HG03558 (cell line): ENCODE measurements around the gene EMC8.
A peak's percentile ranks its signal among the peaks of the same experiment; 100 is the strongest.

Experiments
- ATAC-seq: cut with Tn5 transposase; IDR thresholded peaks from one replicate; pipeline ENCODE4 v1.9.1; 2021; ENCODE audit warnings: moderate number of reproducible peaks; ENCODE audit not compliant: unreplicated experiment; ENCODE audit errors: extremely low read depth

EMC8 gene

GRCh38 chr16:85736921-85737320 lies 62.4 kb downstream of the EMC8 start:
- ATAC-seq: no peak

DNA sequence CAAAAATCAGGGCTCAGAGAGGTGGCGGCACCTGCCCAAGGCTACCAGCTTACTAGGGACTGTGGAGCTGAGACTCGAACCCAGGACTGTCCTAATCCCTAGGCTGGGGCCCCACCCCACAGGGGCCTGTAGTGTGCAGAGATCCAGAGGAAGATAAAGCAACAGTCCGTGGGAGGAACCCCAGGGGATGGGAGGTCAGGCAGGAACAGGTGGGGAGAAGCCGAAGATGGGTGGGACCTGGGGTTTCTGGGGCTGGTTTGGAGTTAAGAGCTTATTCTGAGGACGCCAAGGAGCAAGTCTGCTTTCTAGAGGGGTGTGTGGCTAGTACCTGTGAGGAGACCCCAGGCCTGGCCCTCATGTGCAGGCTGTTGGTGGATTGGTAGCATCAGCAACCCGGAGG lies 63.4 kb downstream of the EMC8 start:
- ATAC-seq: no peak

DNA sequence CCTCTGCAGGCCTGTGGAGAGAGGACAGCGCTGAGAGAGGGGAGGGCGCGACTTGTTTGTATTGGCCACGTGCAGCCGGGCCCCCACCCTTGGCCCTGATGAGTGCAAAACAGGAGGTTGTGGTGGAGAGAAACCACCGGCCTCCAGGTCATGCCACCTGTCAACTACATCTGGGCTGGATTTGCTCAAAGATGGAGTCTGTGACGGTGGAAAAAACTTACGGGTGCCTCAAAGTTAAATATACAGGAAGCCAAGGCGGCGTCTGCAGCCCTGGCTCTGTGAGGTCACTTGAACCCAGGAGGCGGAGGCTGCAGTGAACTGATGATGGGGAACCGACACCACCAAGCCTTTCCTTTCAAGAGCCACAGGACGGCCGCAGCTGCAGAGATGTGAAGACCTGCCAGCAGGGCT lies 64.1 kb downstream of the EMC8 start:
- peak; percentile 43 for ATAC-seq

DNA sequence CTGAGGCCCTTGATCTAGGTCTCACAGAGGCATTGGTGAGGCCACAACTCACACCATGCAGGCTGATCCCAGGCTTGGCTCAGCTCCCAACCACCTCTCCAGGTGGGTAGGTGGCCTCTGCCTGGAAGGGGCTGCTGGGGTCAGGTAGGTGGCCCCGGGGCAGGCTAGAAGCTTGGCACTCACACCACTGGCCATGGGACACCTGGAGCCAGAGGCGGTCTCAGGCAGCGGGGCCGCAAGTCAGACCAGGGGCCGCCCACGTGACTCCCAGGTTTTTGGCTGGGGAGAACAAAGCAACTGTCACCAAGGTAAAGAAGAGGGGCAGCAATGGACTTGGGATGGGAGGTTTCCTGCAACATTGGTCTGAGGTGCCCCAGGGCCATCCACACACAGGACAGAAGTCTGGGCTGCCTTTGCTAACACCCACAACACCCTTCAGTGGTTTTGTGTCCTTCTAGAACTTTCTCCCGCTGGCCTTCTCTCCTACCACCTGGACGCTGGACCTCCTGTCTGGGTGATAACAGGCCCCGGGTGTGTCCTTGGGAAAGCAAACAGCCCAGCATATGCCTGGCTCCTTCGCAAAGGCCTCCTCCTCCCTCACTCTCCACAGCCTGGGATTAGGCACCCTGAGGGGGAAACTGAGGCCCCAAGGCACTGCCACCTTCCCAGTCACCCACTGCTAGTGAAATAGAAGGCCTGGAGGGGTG lies 64.9 kb downstream of the EMC8 start:
- no peak for ATAC-seq

DNA sequence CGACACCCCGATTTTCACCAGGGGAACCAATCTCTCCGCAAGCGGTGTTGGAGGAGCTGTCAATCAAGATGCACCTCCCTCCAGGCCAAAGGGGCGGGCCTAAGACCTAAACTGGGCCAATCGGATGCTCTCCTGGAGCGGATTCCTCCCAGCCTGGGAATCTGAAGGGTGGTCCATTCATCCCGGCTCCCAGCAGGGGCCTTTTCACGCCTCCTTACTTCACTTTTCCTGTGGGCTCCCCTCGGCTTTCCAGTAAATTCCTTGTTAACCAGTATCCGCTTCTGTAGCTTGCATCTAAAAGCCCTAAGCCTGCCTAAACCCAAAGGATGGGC lies 65.5 kb downstream of the EMC8 start:
- ATAC-seq: no peak

DNA sequence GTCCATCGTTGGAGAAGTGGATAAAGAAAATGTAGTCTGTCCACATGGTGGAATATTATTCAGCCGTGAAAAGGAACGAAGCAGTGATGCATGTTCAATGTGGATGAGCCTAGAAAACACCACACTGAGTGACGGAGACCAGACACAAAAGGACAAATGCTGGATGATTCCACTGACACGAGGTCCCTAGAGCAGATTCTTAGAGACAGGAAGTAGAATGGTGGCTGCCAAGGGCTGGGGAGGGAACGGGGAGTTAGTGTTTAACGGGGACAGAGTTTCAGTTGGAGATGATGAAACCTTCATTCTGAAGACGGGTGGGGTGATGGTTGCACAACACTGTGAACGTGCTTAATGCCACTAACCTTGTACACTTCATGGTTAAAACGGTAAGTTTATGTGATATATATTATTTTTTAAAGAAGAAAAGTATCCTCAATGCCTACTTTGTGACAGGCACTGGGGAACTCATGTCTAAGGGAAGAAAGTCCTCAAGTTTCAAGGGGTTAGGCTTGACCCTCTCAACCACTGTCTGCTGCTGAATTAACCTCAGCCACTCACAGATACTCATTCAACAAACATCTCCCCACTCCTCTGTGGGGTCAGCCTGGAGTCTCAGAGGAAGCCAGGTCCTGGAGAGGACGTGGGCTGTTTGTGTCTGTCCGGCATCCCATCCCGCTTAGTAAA lies 66.0 kb downstream of the EMC8 start:
- no peak for ATAC-seq

GRCh38 chr16:85731179-85731578 lies 68.2 kb downstream of the EMC8 start:
- ATAC-seq: no peak

DNA sequence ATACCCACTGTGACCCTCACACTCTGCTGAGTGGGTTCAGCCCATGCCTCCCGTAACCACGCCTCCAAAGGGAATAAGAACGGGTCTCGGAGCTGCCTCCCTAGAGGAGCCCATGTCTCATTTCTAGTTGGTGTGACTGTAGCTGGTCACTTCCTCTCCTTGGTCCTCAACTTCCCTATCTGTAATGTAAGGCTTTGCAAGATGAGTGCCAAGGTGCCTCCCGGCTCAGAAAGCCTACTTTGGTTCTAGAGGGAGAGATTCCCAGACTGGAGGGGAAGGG lies 69.2 kb downstream of the EMC8 start:
- no peak for ATAC-seq

- ATAC-seq: no peak
These were observed 69.7 kb downstream of the EMC8 start for GRCh38 chr16:85729452-85730185.

DNA sequence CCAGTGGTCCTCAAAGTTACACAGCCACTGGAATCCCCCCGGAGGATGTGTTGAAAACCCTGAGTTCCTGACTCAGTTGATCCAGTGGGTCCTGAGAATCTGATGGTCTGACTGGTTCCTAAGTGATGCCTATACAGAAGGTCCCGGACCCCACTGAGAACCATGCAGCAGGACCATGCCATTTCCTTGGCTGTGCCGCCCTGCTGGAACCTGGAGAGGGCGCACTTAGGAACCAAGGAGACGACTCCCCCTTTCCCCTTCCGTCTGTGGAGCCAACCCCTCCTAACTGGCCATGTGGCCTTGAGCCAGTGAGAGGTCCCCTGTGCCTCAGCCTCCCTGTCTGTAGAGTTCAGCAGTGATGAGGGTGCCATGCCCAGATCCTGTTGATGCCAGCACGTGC lies 70.5 kb downstream of the EMC8 start:
- ATAC-seq: no peak
